DMS 273 treated with DMSO at 0.1 percent for 48 hours (cell line): Measurements from ENCODE around the gene ADORA2A.

Experiments
- DNase-seq: peaks from one replicate; lab custom pipeline; 2025; lab: John Stamatoyannopoulos, UW

The ADORA2A gene

GRCh38 chr22:24427500-24428164, at the start of gene ADORA2A:
Gene ADORA2A, plus strand, starts transcription at chr22:24427599. Its CDS starts 5,806 bp downstream, at chr22:24433405.
- DNase-seq = no peak

- no peak for DNase-seq
These were observed 47.9 kb upstream of the ADORA2A start for GRCh38 chr22:24379536-24379935.

- DNase-seq = peak; percentile 63
These were observed 47.0 kb upstream of the ADORA2A start for GRCh38 chr22:24380220-24380904.

- DNase-seq = no peak
These were observed 46.5 kb upstream of the ADORA2A start for GRCh38 chr22:24380905-24381230.

- DNase-seq = no peak
These were observed 44.3 kb upstream of the ADORA2A start for GRCh38 chr22:24383061-24383460.

GRCh38 chr22:24384131-24384530, 43.3 kb upstream of the ADORA2A start:
- DNase-seq = no peak

GRCh38 chr22:24386937-24387471, 40.4 kb upstream of the ADORA2A start:
- no peak for DNase-seq

- DNase-seq = no peak
These were observed 37.7 kb upstream of the ADORA2A start for GRCh38 chr22:24389680-24390079.

- DNase-seq = no peak
These were observed 37.2 kb upstream of the ADORA2A start for GRCh38 chr22:24390156-24390555.

GRCh38 chr22:24390576-24390975, 36.8 kb upstream of the ADORA2A start:
- no peak for DNase-seq

GRCh38 chr22:24391836-24392217, 35.6 kb upstream of the ADORA2A start:
- DNase-seq = no peak

- no peak for DNase-seq
These were observed 35.0 kb upstream of the ADORA2A start for GRCh38 chr22:24392218-24392931.

- no peak for DNase-seq
These were observed 34.3 kb upstream of the ADORA2A start for GRCh38 chr22:24393012-24393559.

- no peak for DNase-seq
These were observed 33.6 kb upstream of the ADORA2A start for GRCh38 chr22:24393848-24394247.

GRCh38 chr22:24394254-24394653, 33.1 kb upstream of the ADORA2A start:
- no peak for DNase-seq

- no peak for DNase-seq
These were observed 29.0 kb upstream of the ADORA2A start for GRCh38 chr22:24398409-24398808.

GRCh38 chr22:24400034-24400725, 27.2 kb upstream of the ADORA2A start:
- DNase-seq = no peak

GRCh38 chr22:24400726-24401596, 26.4 kb upstream of the ADORA2A start:
- DNase-seq = no peak

- no peak for DNase-seq
These were observed 25.4 kb upstream of the ADORA2A start for GRCh38 chr22:24401931-24402367.

GRCh38 chr22:24402460-24403192, 24.8 kb upstream of the ADORA2A start:
- DNase-seq = no peak
